Astrocyte (in vitro differentiated cells and primary cell): ENCODE results near the gene FNDC3B.

Source experiments
- CTCF ChIP-seq: IDR thresholded peaks from 2 replicates; pipeline ENCODE4 v1.5.1; 2011; ENCODE audit warnings: low read depth, mild to moderate bottlenecking, inconsistent platforms, low read length, moderate library complexity; ENCODE audit not compliant: insufficient read depth
- EZH2 ChIP-seq: IDR thresholded peaks from 2 replicates; pipeline ENCODE4 v1.6.1; 2012; ENCODE audit warnings: mild to moderate bottlenecking, low read length, inconsistent platforms; ENCODE audit not compliant: insufficient read depth

GRCh38 chr3:172030181-172030580 lies 9.2 kb upstream of the FNDC3B start:
- TF ChIP-seq CTCF (no peak), EZH2 (no peak)
